NCI-H1092 (cell line): ENCODE results near the gene LITAF.
"Not testable (repeated sequence)": the region's sequence is repeated elsewhere in the genome, so short reads cannot be mapped to it uniquely, and the experiment has no call there.

ENCODE experiments used
- DNase-seq: peaks from one replicate; lab custom pipeline; 2025; lab: John Stamatoyannopoulos, UW

Gene LITAF

GRCh38 chr16:11572301-11572995 is 14.3 kb downstream of the LITAF start:
- no peak for DNase-seq

GRCh38 chr16:11571549-11571948 is 15.2 kb downstream of the LITAF start:
- DNase-seq = no peak

- no peak for DNase-seq
Observed at GRCh38 chr16:11570806-11571205, 15.9 kb downstream of the LITAF start.

- no peak for DNase-seq
Observed at GRCh38 chr16:11570258-11570657, 16.5 kb downstream of the LITAF start.

DNA sequence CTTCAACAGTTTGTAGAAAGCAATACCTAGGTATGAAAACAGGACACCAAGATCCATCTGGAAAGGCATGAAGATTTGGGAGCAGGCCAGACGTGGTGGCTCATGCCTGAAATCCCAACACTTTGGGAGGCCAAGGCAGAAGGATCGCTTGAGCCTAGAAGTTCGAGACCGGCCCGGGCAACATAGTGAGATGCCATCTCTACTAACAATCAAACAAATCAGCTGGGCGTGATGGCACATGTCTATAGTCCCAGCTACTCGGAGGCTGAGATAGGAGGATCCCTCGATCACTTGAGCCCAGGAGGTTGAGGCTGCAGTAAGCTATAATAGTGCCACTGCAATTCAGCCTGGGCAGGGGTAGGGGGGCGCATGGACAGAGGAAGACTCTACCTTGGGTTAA is 20.3 kb downstream of the LITAF start:
- DNase-seq = no peak

- no peak for DNase-seq
Observed at GRCh38 chr16:11565665-11566064, 21.1 kb downstream of the LITAF start.

GRCh38 chr16:11564046-11564926 is 22.4 kb downstream of the LITAF start:
- no peak for DNase-seq

DNA sequence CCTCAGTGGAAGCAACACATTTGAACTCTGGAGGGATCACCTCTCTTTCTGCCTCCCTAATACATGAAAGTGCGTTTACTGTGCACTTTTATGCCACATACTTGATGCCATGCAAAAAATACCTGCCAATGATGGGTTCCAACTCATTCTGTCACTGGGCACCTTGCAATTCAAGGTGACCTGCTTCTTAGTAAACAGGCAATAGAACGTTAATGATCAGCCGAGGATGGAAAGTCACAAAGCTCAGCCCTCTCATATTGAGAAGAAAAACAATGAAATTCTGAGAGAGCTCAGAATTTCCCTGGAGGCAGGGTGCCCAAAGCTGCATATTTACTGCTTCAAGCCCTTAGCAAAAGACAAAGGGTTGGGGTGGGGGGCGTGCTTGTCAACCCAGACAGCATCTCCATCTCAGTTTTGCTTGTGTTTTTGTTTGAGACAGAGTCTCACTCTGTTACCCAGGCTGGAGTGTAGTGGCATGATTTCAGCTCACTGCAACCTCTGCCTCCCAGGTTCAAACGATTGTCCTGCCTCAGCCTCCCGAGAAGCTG is 23.2 kb downstream of the LITAF start:
- no peak for DNase-seq

- DNase-seq = no peak
Observed at GRCh38 chr16:11562941-11563340, 23.8 kb downstream of the LITAF start.

GRCh38 chr16:11562411-11562810 is 24.3 kb downstream of the LITAF start:
- DNase-seq = no peak

- no peak for DNase-seq
Observed at GRCh38 chr16:11561856-11562255, 24.9 kb downstream of the LITAF start.

- no peak for DNase-seq
Observed at GRCh38 chr16:11561454-11561805, 25.3 kb downstream of the LITAF start.

DNA sequence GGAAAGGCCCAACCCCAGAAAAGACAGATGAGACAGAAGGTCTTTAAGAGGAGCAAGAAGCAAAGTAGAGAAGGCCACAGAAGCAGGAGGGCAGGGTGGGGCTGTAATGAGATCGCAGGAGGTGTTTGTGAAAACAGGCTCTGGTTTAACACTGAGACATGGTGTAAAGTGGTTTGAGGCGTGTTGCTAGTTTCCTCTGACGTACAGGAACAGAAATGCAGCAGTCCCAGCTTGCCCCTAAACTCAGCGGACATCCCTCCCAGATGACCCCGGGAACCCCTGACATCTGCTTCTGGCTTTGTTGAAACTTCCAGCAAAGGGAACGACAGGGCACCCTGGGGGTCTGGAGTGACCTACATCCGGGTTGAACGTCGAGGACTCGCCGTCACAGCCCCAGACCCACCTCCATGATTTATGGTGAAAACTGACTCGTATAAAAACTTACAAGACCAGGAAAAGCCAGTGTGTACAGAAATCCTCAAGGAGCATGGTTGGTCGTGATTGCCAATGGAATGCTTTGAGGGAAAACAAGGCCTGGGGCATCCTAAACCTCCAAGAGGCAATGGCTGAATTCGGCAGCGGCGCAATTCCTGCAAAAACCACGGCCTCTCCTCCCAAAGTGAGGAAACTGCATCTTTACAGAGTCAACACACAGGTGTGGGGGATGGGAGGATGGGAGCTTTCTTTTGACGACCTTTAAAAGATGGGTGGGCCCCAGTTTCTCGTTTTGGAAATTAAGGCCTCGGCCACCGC is 25.8 kb downstream of the LITAF start:
- no peak for DNase-seq

- not testable (repeated sequence) for DNase-seq
Observed at GRCh38 chr16:11558308-11558823, 28.4 kb downstream of the LITAF start.

GRCh38 chr16:11557801-11558200 is 28.9 kb downstream of the LITAF start:
- DNase-seq = no peak

DNA sequence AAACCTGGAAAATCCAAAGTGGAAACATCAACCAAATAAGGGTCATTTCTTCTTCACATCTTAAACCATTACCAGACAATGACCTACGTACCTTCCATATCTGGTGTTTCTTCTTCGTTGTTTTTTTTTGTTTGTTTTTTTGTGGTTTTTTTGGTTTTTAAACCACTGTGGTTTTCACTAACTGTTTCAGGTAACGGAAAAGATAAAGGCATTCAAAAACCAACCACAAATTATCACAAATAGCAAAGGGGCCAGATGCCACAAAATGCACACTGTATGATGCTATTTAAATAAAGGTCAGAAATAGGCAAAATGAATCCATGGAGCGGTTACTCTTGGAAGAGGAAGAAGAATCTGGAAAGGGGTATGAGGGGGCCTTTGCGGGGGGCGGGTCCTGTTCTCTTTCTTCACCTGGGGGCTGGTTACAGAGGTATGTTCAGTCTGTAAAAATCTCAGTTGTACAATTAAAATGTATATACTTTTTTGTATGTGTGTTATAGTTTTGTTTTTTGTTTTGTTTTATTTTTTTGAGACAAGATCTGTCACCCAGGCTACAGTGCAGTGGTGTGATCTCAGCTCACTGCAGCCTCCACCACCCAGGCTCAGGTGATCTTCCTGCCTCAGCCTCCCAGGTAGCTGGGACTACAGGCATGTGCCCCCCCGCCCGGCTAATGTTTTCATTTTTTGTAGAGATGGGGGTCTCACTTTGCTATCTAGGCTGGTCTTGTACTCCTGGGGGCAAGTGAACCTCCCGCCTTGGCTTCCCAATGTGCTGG is 29.6 kb downstream of the LITAF start:
- DNase-seq = no peak

DNA sequence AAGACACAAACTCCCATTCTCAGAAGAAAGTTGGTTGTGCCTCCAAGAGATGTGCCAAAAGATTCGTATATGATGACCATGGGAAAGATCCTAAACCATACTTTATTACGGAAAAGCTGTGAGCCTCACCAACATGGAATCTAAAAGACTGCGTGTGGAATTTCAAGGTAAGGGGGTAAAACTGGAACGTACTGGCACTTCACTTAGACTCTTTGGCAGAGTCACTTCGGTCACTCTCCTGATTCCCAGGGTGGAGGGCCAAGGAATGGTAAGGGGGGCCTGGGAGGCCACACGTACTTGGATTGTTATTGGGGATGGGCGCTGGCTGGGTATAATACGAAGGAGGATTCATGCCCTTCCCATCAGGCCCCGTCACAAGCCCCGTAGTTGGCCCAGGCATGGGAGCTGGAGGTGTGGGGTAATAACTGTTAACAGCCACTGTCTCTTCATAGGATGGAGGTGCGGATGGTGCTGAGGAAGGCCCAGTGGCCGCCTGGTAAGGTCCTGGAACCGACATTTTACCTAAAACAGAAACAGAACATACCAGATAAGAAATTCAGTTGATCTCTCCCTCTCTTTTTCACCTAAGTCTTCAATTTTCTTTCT is 30.4 kb downstream of the LITAF start:
- no peak for DNase-seq

GRCh38 chr16:11554053-11554452 is 32.7 kb downstream of the LITAF start:
- no peak for DNase-seq

DNA sequence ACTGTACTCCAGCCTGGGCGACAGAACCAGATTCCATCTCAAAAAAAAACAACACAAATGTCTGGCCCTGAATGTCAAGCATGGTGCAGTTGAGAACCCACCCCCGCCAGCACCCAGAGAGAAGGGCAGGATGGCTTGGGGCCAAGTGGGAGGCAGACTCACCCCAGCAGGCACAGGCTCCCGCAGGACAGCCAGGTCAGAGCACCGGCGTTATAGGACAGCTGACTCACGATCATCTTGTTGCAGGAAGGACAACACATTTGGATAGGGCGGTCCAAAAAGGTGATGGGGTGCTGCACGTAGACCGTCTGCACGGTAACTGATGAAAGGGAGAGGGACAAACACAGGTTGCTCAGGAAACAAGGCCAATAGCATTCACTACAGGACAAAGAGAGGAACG is 33.3 kb downstream of the LITAF start:
- DNase-seq = no peak

- no peak for DNase-seq
Observed at GRCh38 chr16:11552440-11552839, 34.3 kb downstream of the LITAF start.

GRCh38 chr16:11551842-11552241 is 34.9 kb downstream of the LITAF start:
- DNase-seq = no peak
